IgD-negative memory B cell (primary cell): ENCODE data around the gene UGT2B28. TPM values are rescaled to one million over a fixed set of nuclear protein-coding genes. Genes with fewer than 3 reads are reported as not detected.
A peak's percentile ranks its signal among the peaks of the same experiment; 100 is the strongest.
"Not testable (repeated sequence)": the region's sequence is repeated elsewhere in the genome, so short reads cannot be mapped to it uniquely, and the experiment has no call there.

Experiments
- H3K27ac Mint-ChIP-seq, 3 donors: one replicate each; pipeline ENCODE4 v1.8.0; 2020 to 2022; ENCODE audit warnings: mild to moderate bottlenecking in 3 of 3, mixed read lengths in 3 of 3, moderate library complexity in 1 of 3
- H3K27me3 Mint-ChIP-seq: one replicate; pipeline ENCODE4 v1.8.0; 2021; ENCODE audit warnings: mixed read lengths
- H3K36me3 Mint-ChIP-seq: one replicate; pipeline ENCODE4 v1.8.0; 2020; ENCODE audit warnings: mild to moderate bottlenecking, mixed read lengths
- H3K4me1 Mint-ChIP-seq, 3 donors: one replicate each; pipeline ENCODE4 v1.8.0; 2020 to 2022; ENCODE audit warnings: mixed read lengths in 3 of 3, mild to moderate bottlenecking in 1 of 3
- H3K4me3 Mint-ChIP-seq, 4 donors: one replicate each; pipeline ENCODE4 v1.8.0; 2020 to 2022; ENCODE audit warnings: mild to moderate bottlenecking in 4 of 4, mixed read lengths in 4 of 4, moderate library complexity in 3 of 4
- H3K9me3 Mint-ChIP-seq, 3 donors: one replicate each; pipeline ENCODE4 v1.8.0; 2020 to 2021; ENCODE audit warnings: mixed read lengths in 3 of 3, mild to moderate bottlenecking in 1 of 3
- polyA plus RNA-seq: library from polyadenylated mRNA; unstranded; fragments of 300-500 nt; fragmentation: Illumina TruSeq; gene quantifications from one replicate; pipeline ENCODE4 v1.2.3, GENCODE V29; 2021

Gene UGT2B28
- polyA plus RNA-seq, 1 donor from 2014 or later = not detected

- Mint-ChIP-seq H3K4me3 (no peak overlapping the region), H3K4me1 (no peaks in the 10 kb centered on the region), H3K27ac (no peak overlapping the region), H3K27me3 (no peaks in the 10 kb centered on the region), H3K36me3 (no peaks in the 10 kb centered on the region), H3K9me3 (no peaks in the 10 kb centered on the region)
Observed at GRCh38 chr4:69322055-69322454, 41.8 kb downstream of the UGT2B28 start.

DNA sequence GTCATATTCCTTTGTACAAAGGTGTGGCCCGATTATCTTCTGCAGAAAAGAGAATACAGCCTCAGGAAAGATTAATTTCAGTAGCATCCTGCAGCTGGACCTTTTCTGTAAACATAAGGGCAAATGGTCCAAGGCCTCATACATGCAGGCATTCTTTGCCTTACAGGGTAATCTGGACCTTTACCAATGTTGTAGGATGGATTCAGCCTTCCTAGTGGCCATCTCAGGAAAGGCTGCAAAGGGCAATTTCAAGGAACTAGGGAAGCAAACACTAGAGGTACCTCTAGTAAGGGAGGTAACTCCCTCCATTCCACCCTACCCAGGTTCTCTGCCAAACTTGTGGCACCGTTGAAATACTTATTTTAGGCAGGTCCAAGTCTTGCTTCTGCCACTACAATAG lies 43.0 kb downstream of the UGT2B28 start:
- no peaks in the 10 kb centered on the region for H3K27me3 Mint-ChIP-seq
- no peak overlapping the region for H3K27ac Mint-ChIP-seq
- H3K4me3 Mint-ChIP-seq = no peak overlapping the region
- H3K9me3 Mint-ChIP-seq = no peaks in the 10 kb centered on the region
- H3K36me3 Mint-ChIP-seq = no peaks in the 10 kb centered on the region
- no peaks in the 10 kb centered on the region for H3K4me1 Mint-ChIP-seq

DNA sequence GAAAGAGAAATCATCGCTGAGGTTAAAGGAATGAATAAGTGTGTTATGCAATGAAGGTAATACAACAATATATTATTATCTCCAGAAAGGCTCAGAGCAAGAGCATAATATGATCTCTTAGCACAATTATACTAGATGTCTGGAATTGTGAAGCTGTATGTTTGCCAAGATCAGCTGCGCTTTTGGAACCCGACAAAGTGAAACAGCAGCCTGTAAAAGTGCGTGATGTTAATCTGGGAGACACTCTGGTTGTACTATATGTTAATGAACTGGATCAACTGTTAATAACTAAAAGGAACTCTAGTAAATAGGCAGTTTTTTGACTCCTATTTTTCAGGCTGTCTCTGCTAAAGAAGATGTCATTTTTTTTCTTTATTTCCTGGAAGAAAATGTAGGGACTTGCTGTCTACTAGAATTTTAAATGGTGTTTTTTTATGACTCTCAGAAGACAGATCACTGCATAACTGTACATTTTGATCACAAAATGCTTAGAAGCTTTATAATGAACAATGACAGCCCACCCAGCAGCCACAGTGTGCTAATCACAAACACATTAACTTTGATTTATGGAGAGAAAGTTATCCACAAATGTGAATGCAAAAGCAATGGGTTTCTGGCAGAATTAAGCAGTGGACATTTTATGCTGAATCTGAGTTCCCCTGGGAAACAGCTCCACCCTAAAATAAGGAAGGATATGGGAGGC lies 50.2 kb downstream of the UGT2B28 start:
- no peaks in the 10 kb centered on the region for H3K4me1 Mint-ChIP-seq
- no peaks in the 10 kb centered on the region for H3K36me3 Mint-ChIP-seq
- H3K4me3 Mint-ChIP-seq = peak overlapping the region in 1 of 4 donors; percentile 20
- no peak overlapping the region for H3K27ac Mint-ChIP-seq
- H3K9me3 Mint-ChIP-seq = peaks cover 0 to 18% (median 2%) of the 10 kb centered on the region in 3 donors
- no peaks in the 10 kb centered on the region for H3K27me3 Mint-ChIP-seq

DNA sequence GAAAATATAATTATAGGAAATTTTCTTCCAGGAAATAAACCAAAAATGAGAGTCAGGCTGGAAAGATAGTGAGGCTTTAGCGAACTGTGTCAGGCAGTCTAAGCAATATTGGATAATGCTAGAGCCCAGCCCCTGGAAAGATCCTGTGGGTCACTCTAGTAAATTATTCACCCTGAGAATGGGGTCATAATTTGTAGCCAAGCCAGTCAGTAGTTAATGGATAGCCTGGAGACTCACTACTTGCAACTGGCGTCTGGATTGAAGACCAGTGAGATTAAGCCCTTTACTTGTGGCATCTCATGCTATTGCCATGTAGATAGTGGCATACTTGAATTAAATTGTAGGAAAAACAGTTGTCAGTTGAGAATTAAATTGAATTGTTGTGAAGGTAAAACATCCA lies 51.0 kb downstream of the UGT2B28 start:
- H3K36me3 Mint-ChIP-seq, H3K27me3 Mint-ChIP-seq, H3K4me3 Mint-ChIP-seq, H3K27ac Mint-ChIP-seq, H3K4me1 Mint-ChIP-seq: not testable (repeated sequence)
- H3K9me3 Mint-ChIP-seq = peaks cover 0 to 18% (median 2%) of the 10 kb centered on the region in 3 donors

GRCh38 chr4:69335485-69335884 lies 55.2 kb downstream of the UGT2B28 start:
- not testable (repeated sequence) for H3K27ac Mint-ChIP-seq, H3K27me3 Mint-ChIP-seq, H3K36me3 Mint-ChIP-seq, H3K4me1 Mint-ChIP-seq
- Mint-ChIP-seq H3K4me3 (peak overlapping the region in 1 of 4 donors; percentile 17), H3K9me3 (peaks cover 0 to 18% (median 2%) of the 10 kb centered on the region in 3 donors)

GRCh38 chr4:69343114-69343513 lies 62.8 kb downstream of the UGT2B28 start:
- H3K27me3 Mint-ChIP-seq, H3K4me1 Mint-ChIP-seq, H3K9me3 Mint-ChIP-seq, H3K36me3 Mint-ChIP-seq: not testable (repeated sequence)
- Mint-ChIP-seq H3K27ac (peak overlapping the region in 1 of 3 donors; percentile 32), H3K4me3 (peak overlapping the region in 2 of 4 donors; percentile 6 to 23)

- not testable (repeated sequence) for H3K36me3 Mint-ChIP-seq, H3K27ac Mint-ChIP-seq, H3K9me3 Mint-ChIP-seq, H3K4me1 Mint-ChIP-seq, H3K27me3 Mint-ChIP-seq
- peak overlapping the region in 2 of 4 donors; percentile 6 to 23 for H3K4me3 Mint-ChIP-seq
Observed at GRCh38 chr4:69343558-69344420, 63.5 kb downstream of the UGT2B28 start.

Other genes with a start within 250 kb of the UGT2B28 start
- gene UGT2B7, start 184.0 kb upstream of the UGT2B28 start, polyA plus RNA-seq = not detected
- not detected for gene UGT2B11, start 65.7 kb upstream of the UGT2B28 start, polyA plus RNA-seq
- gene UGT2B4, start 215.4 kb downstream of the UGT2B28 start, polyA plus RNA-seq = not detected